DOHH2 (cell line): Measurements from ENCODE around the gene DSCAM.

Experiments
- EZH2phosphoT487 ChIP-seq: fragments of 200-600 bp; sonication (generic); IDR thresholded peaks from 2 replicates; pipeline ENCODE4 v1.6.1; 2017; ENCODE audit warnings: borderline replicate concordance, mild to moderate bottlenecking, antibody characterized with exemption, low read length, moderate library complexity, mixed read lengths
- TF ChIP-seq, protein P1 (sequence below): fragments of 200-600 bp; sonication (generic); IDR thresholded peaks from one replicate; pipeline ENCODE4 v1.5.1; 2014; ENCODE audit warnings: antibody characterized with exemption, mild to moderate bottlenecking, low read depth, low read length; ENCODE audit not compliant: poor library complexity, severe bottlenecking

DNA sequence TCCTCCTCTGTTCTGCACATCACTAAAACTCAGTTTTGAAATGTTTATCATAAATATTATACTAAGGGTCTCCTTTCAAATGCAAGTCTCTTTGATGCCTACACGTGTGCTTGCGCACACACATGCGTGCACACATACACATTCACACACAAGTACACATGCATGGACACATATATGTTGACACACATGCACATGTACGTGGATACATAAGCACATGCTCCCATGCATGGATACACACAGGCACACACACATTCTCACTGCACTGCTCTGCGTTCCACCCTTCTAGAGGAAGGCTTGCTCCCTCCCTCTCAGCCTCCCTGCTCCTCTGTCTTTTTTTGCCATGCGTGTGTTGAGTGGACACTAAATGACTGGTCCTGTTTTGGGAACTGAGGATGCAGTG lies 817.1 kb downstream of the DSCAM start:
- TF ChIP-seq, protein P1, sequence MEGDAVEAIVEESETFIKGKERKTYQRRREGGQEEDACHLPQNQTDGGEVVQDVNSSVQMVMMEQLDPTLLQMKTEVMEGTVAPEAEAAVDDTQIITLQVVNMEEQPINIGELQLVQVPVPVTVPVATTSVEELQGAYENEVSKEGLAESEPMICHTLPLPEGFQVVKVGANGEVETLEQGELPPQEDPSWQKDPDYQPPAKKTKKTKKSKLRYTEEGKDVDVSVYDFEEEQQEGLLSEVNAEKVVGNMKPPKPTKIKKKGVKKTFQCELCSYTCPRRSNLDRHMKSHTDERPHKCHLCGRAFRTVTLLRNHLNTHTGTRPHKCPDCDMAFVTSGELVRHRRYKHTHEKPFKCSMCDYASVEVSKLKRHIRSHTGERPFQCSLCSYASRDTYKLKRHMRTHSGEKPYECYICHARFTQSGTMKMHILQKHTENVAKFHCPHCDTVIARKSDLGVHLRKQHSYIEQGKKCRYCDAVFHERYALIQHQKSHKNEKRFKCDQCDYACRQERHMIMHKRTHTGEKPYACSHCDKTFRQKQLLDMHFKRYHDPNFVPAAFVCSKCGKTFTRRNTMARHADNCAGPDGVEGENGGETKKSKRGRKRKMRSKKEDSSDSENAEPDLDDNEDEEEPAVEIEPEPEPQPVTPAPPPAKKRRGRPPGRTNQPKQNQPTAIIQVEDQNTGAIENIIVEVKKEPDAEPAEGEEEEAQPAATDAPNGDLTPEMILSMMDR, result no peak
- TF ChIP-seq EZH2phosphoT487, result no peak
